T-cell (primary cell): ENCODE results near the gene CAMK2A. TPM values are rescaled to one million over a fixed set of nuclear protein-coding genes. Genes with fewer than 3 reads are reported as not detected.

Source experiments
- ATAC-seq, 4 experiments: fragments of 200-7000 bp in 3 of 4; fragments of 150-1000 bp in 1 of 4; cut with Tn5 transposase; replicated peaks in 1 of 4; 1 replicate in 3 of 4; 2 replicates in 1 of 4; pipeline ENCODE4 v1.10.0; 2021; ENCODE audit warnings: moderate library complexity in 3 of 4, mild to moderate bottlenecking in 2 of 4, moderate number of reproducible peaks in 1 of 4
- CTCF ChIA-PET, 2 donors: fragments of 300-600 bp; sonication (Branson Sonifier 250); formaldehyde crosslinking; loops; one replicate each; lab custom pipeline; 2022; ENCODE audit warnings: antibody characterized with exemption in 2 of 2; lab: Charles Lee
- POLR2A ChIA-PET, 2 donors: fragments of 300-600 bp; sonication (Branson Sonifier 250); formaldehyde crosslinking; loops; one replicate each; lab custom pipeline; 2022; ENCODE audit warnings: antibody characterized with exemption in 2 of 2; lab: Charles Lee
- DNase-seq, 35 experiments: peaks; one replicate each; pipeline versions ENCODE4 v3.0.0 to v3.0.0-alpha.2; 2013 to 2023
- H3K27ac ChIP-seq: one replicate; pipeline ENCODE4 v1.5.1; 2013; ENCODE audit warnings: low read length
- H3K27me3 ChIP-seq, 2 experiments: replicated peaks in 1 of 2; 1 replicate in 1 of 2; 2 replicates in 1 of 2; pipeline versions ENCODE4 v1.6.1 to v1.7.0; 2013; ENCODE audit warnings: low read length in 1 of 2, mixed read lengths in 1 of 2; ENCODE audit not compliant: control insufficient read depth in 2 of 2, insufficient read depth in 2 of 2; ENCODE audit errors: extremely low read depth in 1 of 2
- H3K36me3 ChIP-seq, 2 donors: 1 replicate in 1 of 2; 2 replicates in 1 of 2; pipeline versions ENCODE4 v1.6.1 to v1.7.0; 2013; ENCODE audit warnings: low read length in 1 of 2; ENCODE audit not compliant: control insufficient read depth in 2 of 2, insufficient read depth in 1 of 2; ENCODE audit errors: extremely low read depth in 1 of 2
- H3K4me1 ChIP-seq, 2 experiments: 1 replicate in 1 of 2; 2 replicates in 1 of 2; pipeline versions ENCODE4 v1.6.1 to v1.7.0; 2013; ENCODE audit warnings: low read length in 2 of 2, mixed read lengths in 1 of 2; ENCODE audit not compliant: insufficient read depth in 2 of 2, control insufficient read depth in 1 of 2; ENCODE audit errors: extremely low read depth in 1 of 2
- H3K4me3 ChIP-seq, 2 donors: 1 replicate in 1 of 2; 2 replicates in 1 of 2; pipeline versions ENCODE4 v1.5.1 to v1.7.0; 2013; ENCODE audit warnings: mild to moderate bottlenecking in 2 of 2, low read length in 1 of 2, moderate library complexity in 1 of 2; ENCODE audit not compliant: control insufficient read depth in 1 of 2; ENCODE audit errors: extremely low read depth in 1 of 2
- H3K9me3 ChIP-seq: 2 replicates; pipeline ENCODE4 v1.7.0; 2013
- H3K27ac Mint-ChIP-seq, 2 donors: one replicate each; pipeline ENCODE4 v1.8.0; 2020 to 2021; ENCODE audit warnings: mild to moderate bottlenecking in 2 of 2, mixed read lengths in 2 of 2
- H3K27me3 Mint-ChIP-seq, 2 donors: one replicate each; pipeline ENCODE4 v1.8.0; 2021 to 2022; ENCODE audit warnings: mixed read lengths in 2 of 2
- H3K36me3 Mint-ChIP-seq: one replicate; pipeline ENCODE4 v1.8.0; 2021; ENCODE audit warnings: mixed read lengths
- H3K4me1 Mint-ChIP-seq, 3 donors: one replicate each; pipeline ENCODE4 v1.8.0; 2020 to 2022; ENCODE audit warnings: mixed read lengths in 3 of 3, mild to moderate bottlenecking in 1 of 3
- H3K4me3 Mint-ChIP-seq, 3 donors: one replicate each; pipeline ENCODE4 v1.8.0; 2020 to 2022; ENCODE audit warnings: mild to moderate bottlenecking in 3 of 3, mixed read lengths in 3 of 3, moderate library complexity in 3 of 3
- H3K9me3 Mint-ChIP-seq, 3 donors: one replicate each; pipeline ENCODE4 v1.8.0; 2020 to 2022; ENCODE audit warnings: mixed read lengths in 3 of 3
- WGBS: methylation state at CpG from one replicate; pipeline ENCODE4 v1.1.5; 2013; ENCODE audit warnings: missing lambda C conversion rate; ENCODE audit not compliant: insufficient coverage; 5-methylcytosine and 5-hydroxymethylcytosine counted together
- total RNA-seq, 35 experiments: library from RNA in 6 of 35; stranded (reverse) in 6 of 35; fragments of 120-200 nt in 1 of 35; gene quantifications; one replicate each; pipeline versions ENCODE4 v1.2.1 to v1.2.4 and lab custom pipeline; 2013 to 2026

Gene CAMK2A
- total RNA-seq, 5 donors from 2014 or later (not counting 1 experiment from before 2014, with no cell fraction given), result not detected

DNA sequence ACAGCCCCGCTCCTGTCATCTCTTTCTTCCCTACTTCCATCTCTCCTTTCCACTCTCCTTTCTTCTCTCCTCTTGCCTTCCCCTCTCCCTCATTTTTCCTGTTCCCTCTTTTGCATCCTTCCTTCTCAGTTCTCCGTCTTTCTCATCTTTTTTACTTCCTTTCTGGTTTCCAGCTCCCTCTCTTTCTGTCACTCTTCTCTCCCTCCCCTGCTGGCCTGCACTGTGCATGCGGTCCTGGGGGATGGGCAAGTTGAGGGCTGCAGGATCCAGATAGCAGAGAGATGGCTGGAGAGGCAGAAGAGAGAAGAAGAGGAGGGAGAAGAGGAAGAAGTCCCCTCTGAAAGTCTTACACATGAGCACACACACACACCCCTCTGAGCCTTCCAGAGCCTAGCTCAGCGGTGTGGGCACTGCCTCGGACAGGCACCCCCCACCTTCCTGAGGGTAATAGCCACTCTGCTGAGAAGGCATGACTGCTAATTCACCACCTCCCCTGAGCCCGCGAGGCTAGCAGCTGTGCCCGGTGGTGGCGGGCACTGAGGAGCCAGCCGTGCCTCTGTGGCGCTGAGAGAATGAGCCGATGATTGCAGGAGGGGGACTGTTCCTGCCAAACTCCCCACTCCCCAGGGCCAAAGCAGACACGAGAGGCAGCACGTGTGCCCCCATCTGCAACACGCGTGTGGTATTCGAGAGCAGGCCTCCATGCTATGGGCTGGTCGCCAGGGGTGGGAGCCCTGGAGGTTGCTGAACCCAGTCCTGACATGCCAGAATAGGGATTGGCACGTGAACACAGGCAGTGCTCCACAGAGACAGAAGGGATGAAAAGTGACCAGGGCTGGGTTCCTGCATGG lies 3.7 kb upstream of the CAMK2A start:
- 87% methylated on average over 8 of the region's 19 CpGs for WGBS
- ChIA-PET POLR2A (no interaction called here), CTCF (no interaction called here)
- H3K27ac Mint-ChIP-seq, result no peak overlapping the region
- ATAC-seq, result no peak
- peaks cover 0 to 30% of the 10 kb centered on the region in 2 experiments for H3K27me3 ChIP-seq
- no peak overlapping the region for H3K27ac ChIP-seq
- H3K9me3 ChIP-seq, result no peaks in the 10 kb centered on the region
- peaks cover 4 to 11% of the 10 kb centered on the region in 2 donors for H3K27me3 Mint-ChIP-seq
- no peaks in the 10 kb centered on the region for H3K36me3 ChIP-seq
- H3K4me3 ChIP-seq, result no peak overlapping the region
- DNase-seq, result no peak
- H3K4me1 Mint-ChIP-seq, result no peaks in the 10 kb centered on the region
- no peaks in the 10 kb centered on the region for H3K9me3 Mint-ChIP-seq
- no peak overlapping the region for H3K4me3 Mint-ChIP-seq
- H3K36me3 Mint-ChIP-seq, result no peaks in the 10 kb centered on the region
- H3K4me1 ChIP-seq, result no peaks in the 10 kb centered on the region

- Histone ChIP-seq H3K27me3 (peaks cover 0 to 24% of the 10 kb centered on the region in 2 experiments), H3K36me3 (no peaks in the 10 kb centered on the region), H3K4me1 (no peaks in the 10 kb centered on the region), H3K9me3 (no peaks in the 10 kb centered on the region), H3K4me3 (no peak overlapping the region), H3K27ac (no peak overlapping the region)
- Mint-ChIP-seq H3K4me1 (no peaks in the 10 kb centered on the region), H3K9me3 (no peaks in the 10 kb centered on the region), H3K27ac (no peak overlapping the region), H3K36me3 (no peaks in the 10 kb centered on the region), H3K27me3 (peaks cover 4 to 11% of the 10 kb centered on the region in 2 donors), H3K4me3 (no peak overlapping the region)
- CTCF ChIA-PET, result no interaction called here
- DNase-seq (no peak), ATAC-seq (no peak)
- 87% methylated on average over 3 of the region's 13 CpGs for WGBS
- POLR2A ChIA-PET, result no interaction called here
Observed at GRCh38 chr5:150291388-150292385, 2.1 kb upstream of the CAMK2A start.

DNA sequence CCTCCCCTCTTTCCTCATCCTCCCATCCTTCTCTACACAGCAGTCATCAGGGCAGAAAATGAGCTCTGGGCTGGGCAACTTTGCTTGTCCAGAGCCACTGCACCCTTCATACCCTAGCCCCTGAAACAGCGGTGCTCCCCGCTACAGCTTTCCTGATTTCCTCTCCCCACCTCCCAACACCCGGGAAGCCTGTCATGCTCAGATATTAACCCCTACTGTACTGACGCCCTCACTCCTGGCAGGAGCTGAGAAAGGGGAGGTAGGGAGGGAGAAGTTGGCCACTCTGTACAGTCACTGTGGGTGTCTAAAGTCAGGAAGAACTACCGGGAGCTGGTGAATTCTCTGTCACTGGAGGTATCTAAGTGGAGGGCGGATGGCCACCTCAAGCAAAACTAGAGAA lies 782 bp downstream of the CAMK2A start:
- Histone ChIP-seq H3K9me3 (no peaks in the 10 kb centered on the region), H3K27me3 (peaks cover 0 to 28% of the 10 kb centered on the region in 2 experiments), H3K36me3 (no peaks in the 10 kb centered on the region), H3K4me1 (no peaks in the 10 kb centered on the region), H3K4me3 (no peak overlapping the region), H3K27ac (no peak overlapping the region)
- CTCF ChIA-PET, result no interaction called here
- Mint-ChIP-seq H3K27me3 (peaks cover 4 to 12% of the 10 kb centered on the region in 2 donors), H3K9me3 (no peaks in the 10 kb centered on the region), H3K36me3 (no peaks in the 10 kb centered on the region), H3K27ac (no peak overlapping the region), H3K4me1 (no peaks in the 10 kb centered on the region), H3K4me3 (no peak overlapping the region)
- POLR2A ChIA-PET, result no interaction called here
- ATAC-seq (no peak), DNase-seq (no peak)
- no CpG with 5 or more reads among the region's 6 CpGs for WGBS

DNA sequence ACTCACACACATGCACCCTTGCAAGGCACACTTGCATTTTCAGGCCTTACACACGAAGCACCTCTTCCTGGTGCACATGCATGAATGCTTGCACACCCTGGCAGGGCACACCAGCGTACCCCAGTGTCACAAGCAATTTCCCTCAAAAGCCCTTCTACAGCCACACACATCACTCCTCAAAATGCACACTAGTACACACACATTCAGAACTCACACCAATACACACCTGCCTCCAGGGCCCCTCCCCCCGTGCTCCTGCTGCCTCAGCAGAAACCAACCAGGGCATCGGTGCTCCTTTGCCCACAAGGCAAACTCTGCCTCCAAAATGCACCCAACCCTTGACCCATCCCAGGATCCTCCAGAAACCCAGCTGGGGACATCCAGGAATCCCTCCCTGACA lies 1.2 kb downstream of the CAMK2A start:
- H3K36me3 ChIP-seq, result no peaks in the 10 kb centered on the region
- Mint-ChIP-seq H3K27ac (no peak overlapping the region), H3K9me3 (no peaks in the 10 kb centered on the region), H3K36me3 (no peaks in the 10 kb centered on the region), H3K27me3 (peaks cover 4 to 12% of the 10 kb centered on the region in 2 donors), H3K4me3 (no peak overlapping the region), H3K4me1 (no peaks in the 10 kb centered on the region)
- H3K9me3 ChIP-seq, result no peaks in the 10 kb centered on the region
- ChIA-PET POLR2A (no interaction called here), CTCF (no interaction called here)
- DNase-seq (no peak), ATAC-seq (no peak)
- no peak overlapping the region for H3K4me3 ChIP-seq
- 72% methylated on average over 4 of the region's 4 CpGs for WGBS
- no peaks in the 10 kb centered on the region for H3K4me1 ChIP-seq
- H3K27ac ChIP-seq, result no peak overlapping the region
- H3K27me3 ChIP-seq, result peaks cover 0 to 28% of the 10 kb centered on the region in 2 experiments

- POLR2A ChIA-PET, result no interaction called here
- Histone ChIP-seq H3K27me3 (peaks cover 0 to 35% of the 10 kb centered on the region in 2 experiments), H3K9me3 (no peaks in the 10 kb centered on the region), H3K27ac (no peak overlapping the region), H3K4me1 (no peaks in the 10 kb centered on the region), H3K4me3 (no peak overlapping the region), H3K36me3 (no peaks in the 10 kb centered on the region)
- Mint-ChIP-seq H3K4me3 (no peak overlapping the region), H3K27ac (no peak overlapping the region), H3K9me3 (no peaks in the 10 kb centered on the region), H3K4me1 (no peaks in the 10 kb centered on the region), H3K36me3 (no peaks in the 10 kb centered on the region), H3K27me3 (peaks cover 4 to 9% of the 10 kb centered on the region in 2 donors)
- DNase-seq, result peak in 2 of 35 experiments; percentile 9
- no peak for ATAC-seq
- 81% methylated on average over 3 of the region's 5 CpGs for WGBS
- CTCF ChIA-PET, result no interaction called here
Observed at GRCh38 chr5:150286820-150287219, 2.8 kb downstream of the CAMK2A start.

DNA sequence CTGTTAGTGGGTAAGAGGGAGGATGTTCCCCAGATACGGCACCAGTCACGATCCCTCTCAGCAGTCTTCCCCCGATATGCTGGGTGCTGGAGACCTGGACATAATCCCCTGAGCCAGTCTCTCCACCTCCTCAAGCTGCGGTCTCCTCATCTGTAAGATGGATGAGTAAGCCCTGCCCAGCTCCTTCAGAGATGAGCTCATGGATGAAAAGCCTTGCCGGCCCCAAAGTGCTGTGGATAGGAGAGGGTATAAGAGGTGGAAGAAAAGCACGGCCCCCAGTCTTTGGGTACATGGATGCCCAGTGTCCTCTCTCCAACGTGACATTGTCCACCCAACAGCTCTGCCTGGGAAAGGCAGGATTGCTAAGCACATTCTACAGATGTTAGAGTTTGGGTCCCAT lies 4.5 kb downstream of the CAMK2A start:
- no peak overlapping the region for H3K27ac ChIP-seq
- DNase-seq, result no peak

More for the DNA sequence above, 4.5 kb downstream of the CAMK2A start:
- Mint-ChIP-seq H3K9me3 (no peaks in the 10 kb centered on the region), H3K4me3 (no peak overlapping the region), H3K27ac (no peak overlapping the region), H3K36me3 (no peaks in the 10 kb centered on the region), H3K4me1 (no peaks in the 10 kb centered on the region), H3K27me3 (peaks cover 8% of the 10 kb centered on the region in 2 donors)
- ATAC-seq, result no peak
- H3K4me3 ChIP-seq, result no peak overlapping the region
- no peaks in the 10 kb centered on the region for H3K9me3 ChIP-seq
- no peaks in the 10 kb centered on the region for H3K4me1 ChIP-seq
- ChIA-PET POLR2A (no interaction called here), CTCF (no interaction called here)
- H3K36me3 ChIP-seq, result no peaks in the 10 kb centered on the region
- 67% methylated on average over 1 of the region's 7 CpGs for WGBS
- H3K27me3 ChIP-seq, result peaks cover 0 to 24% of the 10 kb centered on the region in 2 experiments
